Brain microvascular endothelial cell (primary cell): Measurements from ENCODE around the gene PTBP1.

Experiments used
- DNase-seq: peaks from one replicate; pipeline ENCODE4 v3.0.0-alpha.2; 2020
- H3K27ac ChIP-seq: fragments of 250-450 bp; sonication (Bioruptor Pico); 2 replicates; pipeline ENCODE4 v1.5.1; 2020; ENCODE audit warnings: mild to moderate bottlenecking, moderate library complexity
- H3K27me3 ChIP-seq: fragments of 250-450 bp; sonication (Bioruptor Pico); replicated peaks from 2 replicates; pipeline ENCODE4 v1.5.1; 2020; ENCODE audit warnings: mild to moderate bottlenecking
- H3K36me3 ChIP-seq: fragments of 250-450 bp; sonication (Bioruptor Pico); replicated peaks from 2 replicates; pipeline ENCODE4 v1.5.1; 2020; ENCODE audit warnings: mild to moderate bottlenecking
- H3K4me3 ChIP-seq: 2 replicates; pipeline ENCODE4 v1.5.1; 2011; ENCODE audit warnings: low read depth, mild to moderate bottlenecking, control low read depth, low read length, moderate library complexity
- CTCF ChIP-seq: IDR thresholded peaks from 2 replicates; pipeline ENCODE4 v1.5.1; 2011; ENCODE audit warnings: low read depth, mild to moderate bottlenecking, moderate library complexity, low read length, control low read depth, inconsistent platforms; ENCODE audit errors: missing control alignments
- in situ Hi-C: cut with HindIII; loops from 2 replicates; pipeline ENCODE4 v1.10.0; 2017; ENCODE audit warnings: low sequenced_read_pairs, low pct_ligation_motif_present

Gene PTBP1

GRCh38 chr19:799076-799881, 2.0 kb downstream of the PTBP1 start:
- Histone ChIP-seq H3K4me3 (peak overlapping the region; percentile 90), H3K27ac (peak overlapping the region; percentile 90), H3K27me3 (no peaks in the 10 kb centered on the region), H3K36me3 (peaks cover 51% of the 10 kb centered on the region)
- DNase-seq = no peak
- peak; percentile 44 for TF ChIP-seq CTCF
- in situ Hi-C loops = no loop called here

GRCh38 chr19:800360-801029, 3.2 kb downstream of the PTBP1 start:
- peaks cover 63% of the 10 kb centered on the region for H3K36me3 ChIP-seq
- H3K27ac ChIP-seq = no peak overlapping the region

GRCh38 chr19:801030-801860, 4.0 kb downstream of the PTBP1 start:
- Histone ChIP-seq H3K27ac (no peak overlapping the region), H3K36me3 (peaks cover 71% of the 10 kb centered on the region), H3K27me3 (no peaks in the 10 kb centered on the region), H3K4me3 (peak overlapping the region; percentile 37)
- in situ Hi-C loops = no loop called here
- no peak for DNase-seq
- no peak for TF ChIP-seq CTCF

More at GRCh38 chr19:800360-801029, 3.2 kb downstream of the PTBP1 start:
- TF ChIP-seq CTCF = no peak
- in situ Hi-C loops = no loop called here
- Histone ChIP-seq H3K27me3 (no peaks in the 10 kb centered on the region), H3K4me3 (peak overlapping the region; percentile 37)
- no peak for DNase-seq

- in situ Hi-C loops = no loop called here
- Histone ChIP-seq H3K27me3 (no peaks in the 10 kb centered on the region), H3K36me3 (peaks cover 78% of the 10 kb centered on the region), H3K4me3 (peak overlapping the region; percentile 37), H3K27ac (peak overlapping the region; percentile 37)
- no peak for DNase-seq
- no peak for TF ChIP-seq CTCF
Observed at GRCh38 chr19:801861-802497, 4.7 kb downstream of the PTBP1 start.

- Histone ChIP-seq H3K36me3 (peaks cover 84% of the 10 kb centered on the region), H3K27me3 (no peaks in the 10 kb centered on the region), H3K27ac (peak overlapping the region; percentile 37), H3K4me3 (peak overlapping the region; percentile 15)
- TF ChIP-seq CTCF = no peak
- in situ Hi-C loops = no loop called here
- peak; percentile 50 for DNase-seq
Observed at GRCh38 chr19:802498-803098, 5.3 kb downstream of the PTBP1 start.
